ENCODE data around the gene KDM5B. TPM values are rescaled to one million over a fixed set of nuclear protein-coding genes. Genes with fewer than 3 reads are reported as not detected.

Gene KDM5B
- total RNA-seq, 2 donors from 2014 or later = 14.6 to 18.5 TPM

- Histone ChIP-seq H3K9me3 (no peaks in the 10 kb centered on the region), H3K36me3 (no peaks in the 10 kb centered on the region), H3K27ac (no peak within 1 kb of the TSS), H3K4me1 (peaks cover 0 to 18% of the 10 kb centered on the region in 2 donors), H3K4me3 (peak within 1 kb of the TSS; percentile 12 to 37), H3K27me3 (peaks cover 7 to 14% of the 10 kb centered on the region in 2 donors)
- TF ChIP-seq CTCF (IDR thresholded peaks at IDR 0.05) = no peak
- no peak for DNase-seq (ENCODE audit: low spot score)
Measured at GRCh38 chr1:202710070-202711045, 97.9 kb downstream of the KDM5B start, which contains the start of gene SYT2. Gene SYT2 (minus strand): TSS chr1:202710454. CDS start chr1:202605772, 104,682 bp downstream.

- Histone ChIP-seq H3K9me3 (no peaks in the 10 kb centered on the region), H3K27me3 (peaks cover 7 to 14% of the 10 kb centered on the region in 2 donors), H3K36me3 (no peaks in the 10 kb centered on the region), H3K27ac (no peak overlapping the region), H3K4me3 (peak overlapping the region; percentile 12 to 37), H3K4me1 (peaks cover 0 to 18% of the 10 kb centered on the region in 2 donors)
- no peak for TF ChIP-seq CTCF (IDR thresholded peaks at IDR 0.05)
- DNase-seq (ENCODE audit: low spot score) = no peak
Measured at GRCh38 chr1:202709276-202710041, 98.8 kb downstream of the KDM5B start.

GRCh38 chr1:202708456-202709275 is 99.6 kb downstream of the KDM5B start:
- no peak for DNase-seq (ENCODE audit: low spot score)
- H3K36me3 ChIP-seq = no peaks in the 10 kb centered on the region
- no peak overlapping the region for H3K4me3 ChIP-seq
- peaks cover 0 to 18% of the 10 kb centered on the region in 2 donors for H3K4me1 ChIP-seq
- H3K27me3 ChIP-seq = peaks cover 7 to 14% of the 10 kb centered on the region in 2 donors
- H3K9me3 ChIP-seq = no peaks in the 10 kb centered on the region
- no peak for TF ChIP-seq CTCF (IDR thresholded peaks at IDR 0.05)
- H3K27ac ChIP-seq = no peak overlapping the region

GRCh38 chr1:202706851-202707250 is 101.4 kb downstream of the KDM5B start:
- peaks cover 0 to 18% of the 10 kb centered on the region in 2 donors for H3K4me1 ChIP-seq

More at GRCh38 chr1:202706851-202707250, 101.4 kb downstream of the KDM5B start:
- H3K27ac ChIP-seq = no peak overlapping the region
- no peaks in the 10 kb centered on the region for H3K36me3 ChIP-seq
- H3K27me3 ChIP-seq = peaks cover 7 to 14% of the 10 kb centered on the region in 2 donors
- no peak overlapping the region for H3K4me3 ChIP-seq
- H3K9me3 ChIP-seq = no peaks in the 10 kb centered on the region
- no peak for TF ChIP-seq CTCF (IDR thresholded peaks at IDR 0.05)
- no peak for DNase-seq (ENCODE audit: low spot score)
